HAP-1 (cell line): Measurements from ENCODE around the gene EXOSC10.
"Not testable (repeated sequence)": the region's sequence is repeated elsewhere in the genome, so short reads cannot be mapped to it uniquely, and the experiment has no call there.

Experiments used
- DNase-seq, 2 experiments: peaks; one replicate each; pipeline ENCODE4 v3.0.0-alpha.2; 2016 to 2020; ENCODE audit warnings: low spot score in 2 of 2
- H3K27me3 ChIP-seq: fragments of 250-450 bp; sonication (Bioruptor Pico); 2 replicates; pipeline ENCODE4 v1.5.1; 2020; ENCODE audit warnings: low read depth, mild to moderate bottlenecking, moderate library complexity
- H3K36me3 ChIP-seq: fragments of 250-450 bp; sonication (Bioruptor Pico); replicated peaks from 2 replicates; pipeline ENCODE4 v1.5.1; 2020; ENCODE audit warnings: mild to moderate bottlenecking
- H3K4me1 ChIP-seq: fragments of 250-450 bp; sonication (Bioruptor Pico); 2 replicates; pipeline ENCODE4 v1.5.1; 2020; ENCODE audit warnings: mild to moderate bottlenecking
- H3K4me3 ChIP-seq: fragments of 250-450 bp; sonication (Bioruptor Pico); 2 replicates; pipeline ENCODE4 v1.5.1; 2020; ENCODE audit warnings: mild to moderate bottlenecking, moderate library complexity
- H3K9me3 ChIP-seq: fragments of 250-450 bp; sonication (Bioruptor Pico); 2 replicates; pipeline ENCODE4 v1.5.1; 2020; ENCODE audit warnings: mild to moderate bottlenecking, moderate library complexity
- in situ Hi-C: fragments of 300-500 bp; cut with MboI; formaldehyde crosslinking; loops from 3 replicates; pipeline ENCODE4 v1.14.3; 2020; ENCODE audit warnings: low sequenced_read_pairs, inconsistent platforms, mixed read lengths

Gene EXOSC10

DNA sequence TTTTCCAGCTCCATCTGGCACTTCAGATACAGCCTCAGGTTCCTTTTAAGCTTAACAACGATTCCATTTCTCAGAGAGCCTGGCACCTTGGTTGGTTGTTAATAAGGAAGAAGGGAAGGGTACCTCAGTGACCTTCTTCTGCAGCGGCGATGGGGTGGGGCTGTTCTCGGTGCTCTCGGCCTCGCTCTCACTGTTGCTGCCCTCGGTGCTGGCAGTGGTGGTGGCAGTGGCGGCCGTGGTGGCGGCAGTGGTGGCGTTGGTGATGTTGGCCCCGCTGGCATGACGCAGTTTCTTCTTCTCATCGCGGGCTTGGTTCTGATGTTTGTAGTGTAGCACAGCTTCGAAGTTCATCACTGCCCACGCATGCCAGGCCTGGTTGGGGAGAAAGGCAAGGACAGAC, 30.7 kb upstream of the EXOSC10 start:
- no peak for DNase-seq
- no peaks in the 10 kb centered on the region for H3K4me1 ChIP-seq
- in situ Hi-C loops: no loop called here
- H3K27me3 ChIP-seq: no peaks in the 10 kb centered on the region
- no peaks in the 10 kb centered on the region for H3K9me3 ChIP-seq
- H3K4me3 ChIP-seq: no peak overlapping the region
- peaks cover 59% of the 10 kb centered on the region for H3K36me3 ChIP-seq

DNA sequence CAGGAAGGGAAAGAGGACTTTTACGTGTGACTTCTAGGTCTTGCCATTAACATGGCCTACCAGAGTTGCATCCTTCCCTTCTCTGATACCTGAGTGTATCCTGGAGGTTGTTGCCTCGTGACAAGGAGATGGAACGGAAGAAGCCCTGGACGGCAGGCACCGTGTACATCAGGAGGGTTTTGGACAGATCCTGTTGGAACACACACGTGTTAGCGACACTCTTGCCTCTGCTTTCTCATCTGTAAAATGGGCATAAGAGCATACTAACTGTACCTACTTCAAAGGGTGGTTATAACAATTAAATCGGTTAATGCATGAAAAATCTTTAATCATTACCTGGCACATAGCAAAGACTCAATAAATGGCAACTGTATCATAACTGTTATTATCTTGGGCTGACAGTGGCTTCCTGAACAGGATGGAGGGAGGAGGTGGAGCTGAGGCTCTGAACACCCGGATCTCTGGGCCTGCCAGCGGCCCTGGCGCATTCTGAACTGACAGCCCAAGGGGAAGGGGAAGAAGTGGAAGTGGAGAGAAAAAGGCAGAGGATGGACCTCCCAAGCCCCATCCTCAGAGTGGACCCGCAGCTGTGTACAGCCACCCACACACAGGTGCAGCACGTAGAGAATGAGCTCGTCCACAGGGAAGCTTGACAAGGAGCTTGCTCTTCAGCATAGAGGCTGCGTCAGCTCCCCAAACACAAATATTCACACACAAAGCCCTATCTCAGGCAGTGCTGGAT, 30.2 kb upstream of the EXOSC10 start:
- no peaks in the 10 kb centered on the region for H3K9me3 ChIP-seq
- no peak overlapping the region for H3K4me3 ChIP-seq
- H3K27me3 ChIP-seq: no peaks in the 10 kb centered on the region
- DNase-seq: no peak
- peaks cover 65% of the 10 kb centered on the region for H3K36me3 ChIP-seq
- in situ Hi-C loops: no loop called here
- H3K4me1 ChIP-seq: no peaks in the 10 kb centered on the region

DNA sequence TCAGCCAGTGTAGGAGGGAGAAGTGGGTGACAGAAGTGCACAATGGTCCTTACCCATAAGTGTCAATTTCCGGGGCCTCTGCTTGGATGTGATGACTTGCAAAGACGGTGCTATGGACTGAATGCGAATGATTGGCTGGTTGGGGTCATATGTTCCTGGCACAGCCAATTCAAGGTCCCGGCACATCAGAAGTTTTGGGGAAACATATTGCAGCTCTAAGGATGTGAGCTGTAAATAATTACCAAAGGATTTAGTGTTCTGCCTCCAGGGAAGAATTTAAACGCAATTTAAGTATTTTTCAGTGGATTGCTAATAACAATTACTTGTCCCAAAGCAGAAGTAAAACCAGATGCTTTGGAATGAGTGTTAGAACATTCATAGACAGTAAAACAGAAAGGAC, 26.9 kb upstream of the EXOSC10 start:
- no peak for DNase-seq
- Histone ChIP-seq H3K4me1 (no peaks in the 10 kb centered on the region), H3K27me3 (no peaks in the 10 kb centered on the region), H3K9me3 (no peaks in the 10 kb centered on the region), H3K36me3 (peaks cover 68% of the 10 kb centered on the region), H3K4me3 (no peak overlapping the region)
- in situ Hi-C loops: no loop called here

DNA sequence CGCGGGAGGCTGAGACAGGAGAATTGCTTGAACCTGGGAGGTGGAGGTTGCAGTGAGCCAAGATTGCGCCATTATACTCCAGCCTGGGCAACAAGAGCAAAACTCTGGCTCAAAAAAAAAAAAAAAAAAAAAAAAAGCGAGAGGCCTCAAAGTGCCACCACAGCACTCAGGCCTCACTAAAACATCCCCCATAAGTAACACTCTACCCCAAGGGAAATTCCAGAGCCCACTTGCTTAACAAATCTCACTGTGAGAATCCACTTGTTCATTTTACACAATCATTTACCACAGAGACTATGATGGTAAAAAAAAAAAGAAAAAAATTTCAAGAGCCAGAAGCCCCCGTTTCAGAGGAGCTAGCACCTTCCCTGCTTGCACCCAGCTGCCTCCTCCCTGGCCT, 26.3 kb upstream of the EXOSC10 start:
- in situ Hi-C loops: no loop called here
- no peak for DNase-seq
- Histone ChIP-seq H3K4me3 (no peak overlapping the region), H3K9me3 (no peaks in the 10 kb centered on the region), H3K4me1 (no peaks in the 10 kb centered on the region), H3K36me3 (peaks cover 71% of the 10 kb centered on the region), H3K27me3 (no peaks in the 10 kb centered on the region)

DNA sequence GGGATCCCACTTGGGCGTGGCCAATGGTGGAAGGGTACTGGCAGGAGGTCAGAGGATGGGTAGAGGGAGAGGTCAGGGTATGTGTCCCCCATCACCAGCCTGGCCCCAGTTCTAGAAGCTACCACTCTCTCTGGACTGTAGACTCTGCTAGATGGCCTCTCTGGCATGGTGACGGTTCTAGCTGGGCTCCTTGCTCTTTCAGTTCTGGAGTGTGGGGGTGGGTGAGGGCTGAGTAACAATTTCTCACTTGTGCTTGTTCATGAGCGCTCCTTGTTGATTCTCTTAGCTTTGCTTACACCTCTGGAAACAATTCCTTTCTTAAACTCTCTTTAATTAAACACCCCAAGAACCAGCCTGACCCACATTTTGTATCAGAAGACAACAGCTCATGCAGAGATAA, 25.3 kb upstream of the EXOSC10 start:
- peaks cover 69% of the 10 kb centered on the region for H3K36me3 ChIP-seq
- no peak for DNase-seq
- in situ Hi-C loops: no loop called here

DNA sequence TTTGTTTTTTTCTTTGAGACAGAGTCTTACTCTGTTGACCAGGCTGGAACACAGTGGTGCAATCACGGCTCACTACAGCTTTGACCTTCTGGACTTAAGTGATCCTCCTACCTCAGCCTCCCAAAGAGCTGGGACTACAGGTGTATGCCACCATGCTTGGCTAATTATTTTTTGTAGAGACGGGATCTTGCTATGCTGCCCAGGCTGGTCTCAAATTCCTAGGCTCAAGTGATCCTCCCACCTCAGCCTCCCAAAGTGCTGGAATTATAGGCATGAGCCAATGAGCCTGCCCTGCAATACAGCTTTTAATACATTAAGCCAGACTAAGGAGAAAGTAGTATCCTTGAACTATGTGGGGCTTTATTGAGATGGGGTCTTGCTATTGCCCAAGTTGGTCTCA, 16.6 kb upstream of the EXOSC10 start:
- Histone ChIP-seq H3K36me3 (peaks cover 44% of the 10 kb centered on the region), H3K4me3 (no peak overlapping the region)
- in situ Hi-C loops: no loop called here

More for the DNA sequence above, 25.3 kb upstream of the EXOSC10 start:
- no peak overlapping the region for H3K4me3 ChIP-seq
- no peaks in the 10 kb centered on the region for H3K4me1 ChIP-seq
- H3K9me3 ChIP-seq: no peaks in the 10 kb centered on the region
- no peaks in the 10 kb centered on the region for H3K27me3 ChIP-seq

DNA sequence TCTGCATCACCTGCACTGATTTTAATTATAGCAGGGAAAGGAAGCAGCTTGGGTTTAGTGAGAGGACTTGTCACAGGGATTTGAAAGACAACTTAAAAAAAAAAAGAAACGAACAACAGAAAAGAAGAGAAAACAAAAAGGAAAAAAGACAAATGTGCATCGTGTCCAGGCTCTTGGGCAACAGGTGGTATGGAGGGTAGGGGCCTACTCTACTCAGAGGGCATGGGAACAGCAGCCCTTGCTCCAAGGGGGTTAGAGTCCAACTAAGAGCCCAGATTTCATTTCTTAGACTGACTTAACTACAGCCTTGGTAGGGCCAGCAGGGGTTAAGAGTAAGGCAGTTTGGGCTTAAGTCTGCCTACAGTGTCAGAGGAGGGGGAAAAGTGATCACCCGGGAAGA, 15.3 kb upstream of the EXOSC10 start:
- Histone ChIP-seq H3K27me3 (no peaks in the 10 kb centered on the region), H3K36me3 (peaks cover 43% of the 10 kb centered on the region)
- in situ Hi-C loops: no loop called here

More for the DNA sequence above, 16.6 kb upstream of the EXOSC10 start:
- no peak for DNase-seq
- Histone ChIP-seq H3K9me3 (no peaks in the 10 kb centered on the region), H3K27me3 (no peaks in the 10 kb centered on the region), H3K4me1 (no peaks in the 10 kb centered on the region)

DNA sequence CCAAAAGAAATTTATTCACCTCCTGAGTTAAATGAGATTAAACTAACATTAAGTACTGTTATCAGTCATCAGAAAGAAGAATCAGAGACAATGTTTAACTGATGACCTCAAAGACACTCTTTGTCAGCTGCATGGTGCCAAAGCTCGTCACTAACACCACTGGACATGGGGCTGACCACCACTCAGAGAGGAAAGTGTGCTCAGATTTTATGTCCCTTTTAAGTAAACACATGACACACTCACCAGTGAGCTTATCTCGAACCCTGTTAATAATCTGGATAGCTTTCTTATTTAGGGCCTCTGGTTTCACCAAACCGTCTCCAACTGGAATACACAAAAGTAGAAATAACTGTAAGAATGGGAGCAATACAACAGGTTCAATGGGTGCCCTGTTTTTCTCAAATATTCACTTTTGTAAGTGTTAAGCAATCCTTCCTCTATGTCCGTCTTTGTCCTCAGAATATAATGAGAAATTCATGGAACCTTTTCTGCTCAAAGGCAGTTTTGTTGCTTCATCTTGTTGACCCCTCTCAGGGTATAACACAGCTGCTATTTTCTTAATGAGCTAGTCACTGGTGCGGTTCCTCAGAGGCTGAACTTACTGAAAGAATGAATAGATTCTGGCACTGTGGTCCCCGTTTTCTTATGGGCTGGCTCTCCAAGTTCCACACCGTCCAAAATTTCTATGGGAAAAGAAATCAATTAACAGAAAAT, 9.5 kb upstream of the EXOSC10 start:
- no peak overlapping the region for H3K4me3 ChIP-seq
- DNase-seq: no peak
- no peaks in the 10 kb centered on the region for H3K4me1 ChIP-seq
- peaks cover 59% of the 10 kb centered on the region for H3K36me3 ChIP-seq
- no peaks in the 10 kb centered on the region for H3K9me3 ChIP-seq
- in situ Hi-C loops: no loop called here
- no peaks in the 10 kb centered on the region for H3K27me3 ChIP-seq

More for the DNA sequence above, 15.3 kb upstream of the EXOSC10 start:
- Histone ChIP-seq H3K4me1 (no peaks in the 10 kb centered on the region), H3K9me3 (no peaks in the 10 kb centered on the region), H3K4me3 (no peak overlapping the region)
- DNase-seq: no peak

DNA sequence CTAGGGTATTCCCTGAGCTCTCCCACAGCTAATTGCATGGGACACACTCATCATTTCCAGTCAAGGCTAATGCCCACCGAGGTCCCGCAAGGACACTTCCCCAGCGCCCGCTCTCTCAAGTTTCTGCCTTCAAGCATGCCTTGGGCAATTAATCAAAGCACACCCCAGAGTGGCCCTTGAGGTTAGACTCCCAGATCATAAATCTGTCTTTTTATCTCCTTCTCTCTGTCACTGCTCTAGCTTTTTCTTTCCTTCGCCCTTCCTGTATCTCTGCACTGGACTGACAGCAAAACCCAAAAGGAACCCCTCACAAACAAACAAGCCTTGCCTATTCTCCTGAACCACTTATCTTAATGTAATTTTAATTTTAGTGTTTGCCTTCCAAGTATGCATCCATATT, 7.9 kb upstream of the EXOSC10 start:
- no peaks in the 10 kb centered on the region for H3K4me1 ChIP-seq
- no peak for DNase-seq
- no peaks in the 10 kb centered on the region for H3K9me3 ChIP-seq
- no peaks in the 10 kb centered on the region for H3K27me3 ChIP-seq
- in situ Hi-C loops: no loop called here
- peaks cover 45% of the 10 kb centered on the region for H3K36me3 ChIP-seq
- no peak overlapping the region for H3K4me3 ChIP-seq

DNA sequence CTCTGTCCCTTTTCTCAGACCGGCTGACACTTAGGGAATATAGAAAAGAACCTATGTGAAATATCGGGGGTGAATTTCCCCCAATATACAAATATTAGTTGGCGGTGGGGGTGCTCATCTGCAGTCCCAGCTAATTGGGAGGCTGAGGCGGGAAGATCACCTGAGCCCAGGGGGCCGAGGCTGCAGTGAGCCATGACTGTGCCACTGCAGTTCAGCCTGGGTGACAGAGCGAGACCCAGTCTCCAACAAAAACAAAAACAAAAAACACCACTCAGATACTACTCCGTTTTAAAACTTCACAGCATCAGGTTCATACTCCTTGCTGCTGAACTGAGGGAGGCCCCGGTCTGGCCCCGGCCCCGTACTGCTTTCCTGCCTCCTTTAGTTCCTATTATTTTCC, 5.9 kb upstream of the EXOSC10 start:
- no peaks in the 10 kb centered on the region for H3K4me1 ChIP-seq
- no peak overlapping the region for H3K4me3 ChIP-seq
- no peaks in the 10 kb centered on the region for H3K9me3 ChIP-seq
- in situ Hi-C loops: no loop called here
- DNase-seq: no peak
- H3K27me3 ChIP-seq: no peaks in the 10 kb centered on the region
- H3K36me3 ChIP-seq: peaks cover 35% of the 10 kb centered on the region

DNA sequence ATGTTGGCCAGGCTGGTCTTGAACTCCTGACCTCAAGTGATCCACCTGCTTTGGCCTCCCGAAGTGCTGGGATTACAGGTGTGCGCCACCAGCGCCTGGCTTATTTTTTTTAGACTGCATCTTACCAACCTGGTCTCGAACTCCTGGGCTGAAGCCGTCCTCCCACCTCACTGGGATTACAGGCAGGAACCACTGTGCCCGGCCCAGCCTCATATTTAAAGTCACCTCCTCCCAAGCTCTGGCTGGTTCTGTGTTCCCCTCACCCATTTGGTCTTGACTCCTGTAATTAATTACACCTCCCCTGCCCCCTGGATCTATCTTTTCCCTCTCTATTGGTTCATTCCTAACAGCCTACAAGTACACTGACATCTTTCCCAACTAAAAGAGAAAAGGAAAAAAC, 1.7 kb upstream of the EXOSC10 start:
- Histone ChIP-seq H3K9me3 (no peaks in the 10 kb centered on the region), H3K27me3 (no peaks in the 10 kb centered on the region), H3K36me3 (peaks cover 27% of the 10 kb centered on the region), H3K4me1 (peaks cover 13% of the 10 kb centered on the region), H3K4me3 (no peak overlapping the region)
- no peak for DNase-seq
- in situ Hi-C loops: no loop called here

DNA sequence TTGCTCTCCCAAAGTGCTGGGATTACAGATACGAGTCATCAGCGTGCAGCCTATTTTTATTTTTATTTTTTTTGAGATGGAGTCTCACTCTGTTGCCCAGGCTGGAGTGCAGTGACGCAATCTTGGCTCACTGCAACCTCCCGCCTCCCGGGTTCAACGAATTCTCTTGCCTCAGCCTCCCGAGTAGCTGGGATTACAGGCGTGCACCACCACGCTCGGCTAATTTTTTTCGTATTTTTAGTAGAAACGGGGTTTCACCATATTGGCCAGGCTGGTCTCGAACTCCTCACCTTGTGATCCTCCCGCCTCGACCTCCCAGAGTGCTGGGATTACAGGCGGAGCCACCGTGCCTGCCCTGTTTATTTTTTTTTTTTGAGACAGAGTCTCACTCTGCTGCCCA, 1.1 kb upstream of the EXOSC10 start:
- in situ Hi-C loops, DNase-seq, H3K9me3 ChIP-seq, H3K4me3 ChIP-seq, H3K27me3 ChIP-seq: not testable (repeated sequence)
- H3K4me1 ChIP-seq: peaks cover 13% of the 10 kb centered on the region
- peaks cover 27% of the 10 kb centered on the region for H3K36me3 ChIP-seq

DNA sequence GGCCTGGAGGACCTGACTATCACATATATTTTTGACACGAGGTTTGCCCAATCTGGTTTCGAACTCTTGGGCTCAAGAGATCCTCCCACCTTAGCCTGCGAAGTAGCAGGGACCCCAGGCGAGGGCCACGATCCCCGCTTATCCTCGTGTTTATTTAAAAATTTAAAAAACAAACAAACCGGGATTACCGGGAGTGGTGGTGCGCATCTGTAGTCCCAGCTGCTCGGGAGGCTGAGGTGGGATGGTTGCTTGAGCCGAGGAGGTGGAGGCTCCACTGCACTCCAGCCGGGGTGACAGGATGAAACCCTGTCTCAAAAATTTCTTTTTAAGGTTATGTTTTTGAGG, 452 bp upstream of the EXOSC10 start:
- Histone ChIP-seq H3K27me3 (no peaks in the 10 kb centered on the region), H3K9me3 (no peaks in the 10 kb centered on the region), H3K4me3 (peak overlapping the region; percentile 98), H3K36me3 (peaks cover 32% of the 10 kb centered on the region), H3K4me1 (peaks cover 13% of the 10 kb centered on the region)
- DNase-seq: no peak
- in situ Hi-C loops: no loop called here

DNA sequence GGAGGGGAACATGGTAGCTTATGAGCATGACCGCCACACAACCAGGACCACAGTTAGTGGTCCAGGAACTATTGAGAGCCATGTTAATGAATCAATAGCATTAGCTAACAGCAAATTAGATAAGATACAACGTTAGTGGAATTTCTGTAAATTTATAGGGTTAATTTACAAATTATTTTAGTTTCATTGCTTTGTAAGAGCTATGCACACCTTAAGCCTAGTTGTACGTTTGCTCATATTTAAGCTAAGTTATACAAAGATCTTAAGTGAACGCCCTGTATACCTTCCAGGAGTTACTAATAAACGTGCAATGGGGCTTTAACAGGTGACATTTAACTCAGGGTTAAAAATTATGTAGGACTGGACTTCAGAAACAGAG, 749 bp downstream of the EXOSC10 start:
- H3K9me3 ChIP-seq: no peaks in the 10 kb centered on the region

More for the DNA sequence above, 749 bp downstream of the EXOSC10 start:
- DNase-seq: no peak
- peak overlapping the region; percentile 98 for H3K4me3 ChIP-seq
- H3K27me3 ChIP-seq: no peaks in the 10 kb centered on the region
- in situ Hi-C loops: no loop called here
- peaks cover 42% of the 10 kb centered on the region for H3K36me3 ChIP-seq
- peaks cover 13% of the 10 kb centered on the region for H3K4me1 ChIP-seq
